CD14-positive monocyte (primary cell): Measurements from ENCODE around the gene MAGEA11. TPM values are rescaled to one million over a fixed set of nuclear protein-coding genes. Genes with fewer than 3 reads are reported as not detected.

Source experiments
- DNase-seq, 3 donors: peaks; one replicate each; pipeline ENCODE4 v3.0.0-alpha.2; 2011 to 2022
- H2AFZ ChIP-seq: 2 replicates; pipeline ENCODE4 v1.6.0; 2012; ENCODE audit warnings: mild to moderate bottlenecking, low read depth, low read length, inconsistent platforms; ENCODE audit not compliant: insufficient read depth, poor library complexity, severe bottlenecking
- H3K27ac ChIP-seq, 2 donors: 1 replicate in 1 of 2; 2 replicates in 1 of 2; pipeline ENCODE4 v1.5.1; 2012 to 2013; ENCODE audit warnings: low read length in 2 of 2, control low read depth in 1 of 2, inconsistent platforms in 1 of 2, low read depth in 1 of 2, mild to moderate bottlenecking in 1 of 2
- H3K27me3 ChIP-seq, 2 donors: one replicate each; pipeline versions ENCODE4 v1.6.0 to v1.6.1; 2011 to 2013; ENCODE audit warnings: low read length in 2 of 2; ENCODE audit not compliant: control insufficient read depth in 2 of 2, insufficient read depth in 2 of 2
- H3K36me3 ChIP-seq, 2 donors: replicated peaks in 1 of 2; 1 replicate in 1 of 2; 2 replicates in 1 of 2; pipeline versions ENCODE4 v1.5.1 to v1.6.1; 2012 to 2013; ENCODE audit warnings: low read length in 2 of 2, control low read depth in 1 of 2, inconsistent platforms in 1 of 2, mild to moderate bottlenecking in 1 of 2; ENCODE audit not compliant: insufficient read depth in 2 of 2, control insufficient read depth in 1 of 2
- H3K4me1 ChIP-seq, 2 donors: 1 replicate in 1 of 2; 2 replicates in 1 of 2; pipeline versions ENCODE4 v1.5.1 to v1.6.1; 2012 to 2013; ENCODE audit warnings: low read length in 2 of 2, control low read depth in 1 of 2, inconsistent platforms in 1 of 2, mild to moderate bottlenecking in 1 of 2, moderate library complexity in 1 of 2; ENCODE audit not compliant: insufficient read depth in 2 of 2, control insufficient read depth in 1 of 2
- H3K4me2 ChIP-seq: replicated peaks from 2 replicates; pipeline ENCODE3; 2012; ENCODE audit warnings: low read length, moderate library complexity, mild to moderate bottlenecking; ENCODE audit not compliant: poor library complexity, severe bottlenecking; ENCODE audit errors: extremely low read depth
- H3K4me3 ChIP-seq, 3 experiments: fragments of 200-600 bp in 1 of 3; sonication (generic) in 1 of 3; replicated peaks in 1 of 3; 1 replicate in 2 of 3; 2 replicates in 1 of 3; pipeline ENCODE4 v1.5.1; 2011 to 2013; ENCODE audit warnings: low read length in 3 of 3, mild to moderate bottlenecking in 3 of 3, control low read depth in 2 of 3, low read depth in 2 of 3, inconsistent platforms in 1 of 3, moderate library complexity in 1 of 3
- H3K79me2 ChIP-seq: 2 replicates; pipeline ENCODE4 v1.6.0; 2012; ENCODE audit warnings: mild to moderate bottlenecking, control low read depth, inconsistent platforms, low read length, moderate library complexity; ENCODE audit not compliant: insufficient read depth
- H3K9ac ChIP-seq: 2 replicates; pipeline ENCODE4 v1.6.0; 2017; ENCODE audit warnings: low read length, mild to moderate bottlenecking; ENCODE audit not compliant: insufficient read depth, poor library complexity, severe bottlenecking
- H3K9me3 ChIP-seq, 2 donors: replicated peaks in 1 of 2; 1 replicate in 1 of 2; 2 replicates in 1 of 2; pipeline versions ENCODE4 v1.5.1 to v1.6.1; 2012 to 2013; ENCODE audit warnings: low read length in 2 of 2, control low read depth in 1 of 2; ENCODE audit not compliant: control insufficient read depth in 1 of 2, insufficient read depth in 1 of 2
- H4K20me1 ChIP-seq: 2 replicates; pipeline ENCODE4 v1.6.0; 2012; ENCODE audit warnings: mild to moderate bottlenecking, low read length, control low read depth, moderate library complexity; ENCODE audit not compliant: insufficient read depth
- H3K27ac Mint-ChIP-seq, 7 donors: one replicate each; pipeline ENCODE4 v1.8.0; 2020; ENCODE audit warnings: mild to moderate bottlenecking in 7 of 7, mixed read lengths in 7 of 7, moderate library complexity in 6 of 7, inconsistent platforms in 2 of 7
- H3K27me3 Mint-ChIP-seq, 3 donors: one replicate each; pipeline ENCODE4 v1.8.0; 2021 to 2022; ENCODE audit warnings: low read depth in 3 of 3, mild to moderate bottlenecking in 3 of 3, mixed read lengths in 3 of 3, moderate library complexity in 3 of 3, inconsistent platforms in 1 of 3
- H3K36me3 Mint-ChIP-seq, 2 donors: one replicate each; pipeline ENCODE4 v1.8.0; 2020; ENCODE audit warnings: mixed read lengths in 2 of 2, inconsistent platforms in 1 of 2, mild to moderate bottlenecking in 1 of 2
- H3K4me1 Mint-ChIP-seq: one replicate; pipeline ENCODE4 v1.8.0; 2020; ENCODE audit warnings: mild to moderate bottlenecking, mixed read lengths
- H3K4me3 Mint-ChIP-seq, 2 donors: one replicate each; pipeline ENCODE4 v1.8.0; 2020; ENCODE audit warnings: mild to moderate bottlenecking in 2 of 2, mixed read lengths in 2 of 2, moderate library complexity in 1 of 2
- H3K9me3 Mint-ChIP-seq, 7 donors: one replicate each; pipeline ENCODE4 v1.8.0; 2020 to 2022; ENCODE audit warnings: mixed read lengths in 7 of 7, mild to moderate bottlenecking in 6 of 7, moderate library complexity in 6 of 7, inconsistent platforms in 2 of 7
- WGBS: methylation state at CpG from one replicate; pipeline ENCODE4 v1.1.5; 2013; ENCODE audit warnings: missing lambda C conversion rate; ENCODE audit not compliant: insufficient coverage; 5-methylcytosine and 5-hydroxymethylcytosine counted together
- intact Hi-C, 2 donors: fragments of 100-400 bp; cut with micrococcal nuclease; formaldehyde crosslinking; loops; one replicate each; pipeline versions ENCODE4 v1.15.0 to v1.15.1; 2023
- polyA plus RNA-seq, 3 donors: library from polyadenylated mRNA; depleted of rRNA in 1 of 3; unstranded in 2 of 3; stranded (reverse) in 1 of 3; fragments of 300-500 nt in 2 of 3; fragments of >200 nt in 1 of 3; fragmentation: Illumina TruSeq in 2 of 3; gene quantifications; 1 replicate in 2 of 3; 2 replicates in 1 of 3; pipeline ENCODE4 v1.2.3, GENCODE V29; 2012 to 2021
- TF ChIP-seq, protein P1 (sequence below): fragments of 200-600 bp; IDR thresholded peaks from one replicate; pipeline ENCODE4 v1.8.0; 2022; ENCODE audit warnings: antibody characterized with exemption, mild to moderate bottlenecking

The MAGEA11 gene
- polyA plus RNA-seq, 3 donors: not detected

GRCh38 chrX:149681182-149681581, 30.7 kb upstream of the MAGEA11 start:
- no peaks in the 10 kb centered on the region for H3K79me2 ChIP-seq
- Mint-ChIP-seq H3K9me3 (peaks cover 0 to 5% (median 0%) of the 10 kb centered on the region in 7 donors), H3K27me3 (peaks cover 0 to 5% (median 4%) of the 10 kb centered on the region in 3 donors), H3K4me3 (no peak overlapping the region), H3K27ac (no peak overlapping the region), H3K4me1 (no peaks in the 10 kb centered on the region), H3K36me3 (no peaks in the 10 kb centered on the region)
- H3K27ac ChIP-seq: no peak overlapping the region
- DNase-seq: no peak
- intact Hi-C loops: no loop called here
- TF ChIP-seq, protein P1, sequence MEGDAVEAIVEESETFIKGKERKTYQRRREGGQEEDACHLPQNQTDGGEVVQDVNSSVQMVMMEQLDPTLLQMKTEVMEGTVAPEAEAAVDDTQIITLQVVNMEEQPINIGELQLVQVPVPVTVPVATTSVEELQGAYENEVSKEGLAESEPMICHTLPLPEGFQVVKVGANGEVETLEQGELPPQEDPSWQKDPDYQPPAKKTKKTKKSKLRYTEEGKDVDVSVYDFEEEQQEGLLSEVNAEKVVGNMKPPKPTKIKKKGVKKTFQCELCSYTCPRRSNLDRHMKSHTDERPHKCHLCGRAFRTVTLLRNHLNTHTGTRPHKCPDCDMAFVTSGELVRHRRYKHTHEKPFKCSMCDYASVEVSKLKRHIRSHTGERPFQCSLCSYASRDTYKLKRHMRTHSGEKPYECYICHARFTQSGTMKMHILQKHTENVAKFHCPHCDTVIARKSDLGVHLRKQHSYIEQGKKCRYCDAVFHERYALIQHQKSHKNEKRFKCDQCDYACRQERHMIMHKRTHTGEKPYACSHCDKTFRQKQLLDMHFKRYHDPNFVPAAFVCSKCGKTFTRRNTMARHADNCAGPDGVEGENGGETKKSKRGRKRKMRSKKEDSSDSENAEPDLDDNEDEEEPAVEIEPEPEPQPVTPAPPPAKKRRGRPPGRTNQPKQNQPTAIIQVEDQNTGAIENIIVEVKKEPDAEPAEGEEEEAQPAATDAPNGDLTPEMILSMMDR: no peak
- H3K4me2 ChIP-seq: no peak overlapping the region
- WGBS: no CpG with 5 or more reads among the region's 2 CpGs
- H3K4me3 ChIP-seq: no peak overlapping the region
- H4K20me1 ChIP-seq: no peaks in the 10 kb centered on the region
- H2AFZ ChIP-seq: no peak overlapping the region
- no peaks in the 10 kb centered on the region for H3K9me3 ChIP-seq
- H3K9ac ChIP-seq: no peak overlapping the region
- H3K27me3 ChIP-seq: no peaks in the 10 kb centered on the region
- no peaks in the 10 kb centered on the region for H3K36me3 ChIP-seq
- H3K4me1 ChIP-seq: no peaks in the 10 kb centered on the region

- H3K4me3 ChIP-seq: no peak overlapping the region
- no peak overlapping the region for H3K9ac ChIP-seq
- TF ChIP-seq, protein P1: no peak
- Mint-ChIP-seq H3K36me3 (no peaks in the 10 kb centered on the region), H3K4me1 (no peaks in the 10 kb centered on the region), H3K4me3 (no peak overlapping the region), H3K27me3 (peaks cover 0 to 5% (median 5%) of the 10 kb centered on the region in 3 donors), H3K9me3 (peaks cover 0 to 5% (median 0%) of the 10 kb centered on the region in 7 donors), H3K27ac (no peak overlapping the region)
- H3K36me3 ChIP-seq: no peaks in the 10 kb centered on the region
- no peaks in the 10 kb centered on the region for H3K79me2 ChIP-seq
- no peaks in the 10 kb centered on the region for H4K20me1 ChIP-seq
- no peaks in the 10 kb centered on the region for H3K4me1 ChIP-seq
- WGBS: no CpG with 5 or more reads among the region's 3 CpGs
- H3K9me3 ChIP-seq: no peaks in the 10 kb centered on the region
- no peak overlapping the region for H2AFZ ChIP-seq
- no peak overlapping the region for H3K4me2 ChIP-seq
- no peaks in the 10 kb centered on the region for H3K27me3 ChIP-seq
- no peak for DNase-seq
- no peak overlapping the region for H3K27ac ChIP-seq
- intact Hi-C loops: no loop called here
Measured at GRCh38 chrX:149682031-149682430, 29.8 kb upstream of the MAGEA11 start.
